HepG2 (cell line): ENCODE measurements around the gene BMERB1. TPM values are rescaled to one million over a fixed set of nuclear protein-coding genes. Genes with fewer than 3 reads are reported as not detected.

Experiments used
- AKNA ChIP-seq: sonication (generic); formaldehyde crosslinking; IDR thresholded peaks from 2 replicates; pipeline ENCODE4 v1.4.0; 2020; ENCODE audit warnings: missing genetic modification reagents, borderline replicate concordance
- ATF5 ChIP-seq: sonication (generic); formaldehyde crosslinking; IDR thresholded peaks from 2 replicates; pipeline ENCODE4 v1.4.0; 2020; ENCODE audit warnings: mild to moderate bottlenecking, low read depth, missing genetic modification reagents
- CBX5 ChIP-seq: sonication (generic); formaldehyde crosslinking; IDR thresholded peaks from 2 replicates; pipeline ENCODE4 v1.4.0; 2020; ENCODE audit warnings: missing genetic modification reagents, borderline replicate concordance
- ETV5 ChIP-seq: IDR thresholded peaks from 2 replicates; pipeline ENCODE4 v1.6.1; 2018; ENCODE audit warnings: missing biosample characterization, missing genetic modification reagents, inconsistent platforms, borderline replicate concordance
- HMGXB3 ChIP-seq: sonication (generic); formaldehyde crosslinking; IDR thresholded peaks from 2 replicates; pipeline ENCODE4 v1.4.0; 2020; ENCODE audit warnings: missing genetic modification reagents, borderline replicate concordance
- HNF4A ChIP-seq: sonication (generic); formaldehyde crosslinking; IDR thresholded peaks from 2 replicates; pipeline ENCODE4 v1.4.0; 2020; ENCODE audit warnings: missing genetic modification reagents
- JUND ChIP-seq: sonication (generic); formaldehyde crosslinking; IDR thresholded peaks from 2 replicates; pipeline ENCODE4 v1.8.0; 2022; ENCODE audit warnings: mild to moderate bottlenecking, missing genetic modification reagents
- KAT2B ChIP-seq: fragments of 150-350 bp; IDR thresholded peaks from 2 replicates; pipeline ENCODE4 v1.6.1; 2014; ENCODE audit warnings: low read depth, low read length, borderline replicate concordance
- MIER2 ChIP-seq: IDR thresholded peaks from 2 replicates; pipeline ENCODE4 v1.6.1; 2016; ENCODE audit warnings: missing biosample characterization, missing genetic modification reagents
- SMAD1 ChIP-seq: sonication (generic); formaldehyde crosslinking; IDR thresholded peaks from 2 replicates; pipeline ENCODE4 v1.4.0; 2020; ENCODE audit warnings: missing genetic modification reagents, low read depth, mild to moderate bottlenecking, borderline replicate concordance
- SP2 ChIP-seq: sonication (generic); formaldehyde crosslinking; IDR thresholded peaks from 2 replicates; pipeline ENCODE4 v1.5.1; 2020; ENCODE audit warnings: mild to moderate bottlenecking, missing genetic modification reagents
- ZBTB39 ChIP-seq: sonication (generic); formaldehyde crosslinking; IDR thresholded peaks from 2 replicates; pipeline ENCODE4 v1.5.0; 2020; ENCODE audit warnings: missing genetic modification reagents
- ZNF563 ChIP-seq: sonication (generic); formaldehyde crosslinking; IDR thresholded peaks from 2 replicates; pipeline ENCODE4 v1.8.0; 2022; ENCODE audit warnings: mild to moderate bottlenecking, moderate library complexity, missing genetic modification reagents
- ZNF670 ChIP-seq: sonication (generic); formaldehyde crosslinking; IDR thresholded peaks from 2 replicates; pipeline ENCODE4 v1.8.0; 2022; ENCODE audit warnings: mild to moderate bottlenecking, missing genetic modification reagents, borderline replicate concordance
- polyA plus RNA-seq, 8 experiments: library from polyadenylated mRNA; depleted of rRNA in 3 of 8; stranded (reverse) in 7 of 8; unstranded in 1 of 8; fragments of >200 nt; fragmentation: Illumina TruSeq in 4 of 8; extraction: Trizol in 4 of 8; gene quantifications; 2 replicates each; pipeline versions ENCODE4 v1.2.1 to v1.2.3, GENCODE V29; 2011 to 2016; ENCODE audit warnings: low read depth in 4 of 8, missing spikeins in 1 of 8, mixed read lengths in 1 of 8; ENCODE audit not compliant: insufficient read depth in 1 of 8
- total RNA-seq, 5 experiments: library from RNA; depleted of rRNA; stranded (reverse); fragments of >200 nt; fragmentation: Illumina TruSeq; extraction: Trizol; gene quantifications; 2 replicates each; pipeline ENCODE4 v1.2.3, GENCODE V29; 2016; ENCODE audit warnings: low read depth in 1 of 5

BMERB1 gene
- total and polyA plus RNA-seq, 2 of the 13 experiments (the other 11 are each of a cell fraction or from before 2014, with no cell fraction given): 1.4 TPM

- TF ChIP-seq HMGXB3 (CRISPR knock-in tag) (no peak), ATF5 (no peak), MIER2 (CRISPR knock-in tag) (no peak), HNF4A (CRISPR knock-in tag) (peak; percentile 80), AKNA (0 out of 2 replicates have a peak, but pooled peaks have one; percentile 51), JUND (CRISPR knock-in tag) (no peak; the same call in 1 of the 2 replicates), ZBTB39 (CRISPR knock-in tag) (no peak), CBX5 (CRISPR knock-in tag) (no peak), ZNF563 (CRISPR knock-in tag) (no peak), ETV5 (CRISPR knock-in tag) (0 out of 2 replicates have a peak, but pooled peaks have one; percentile 11), KAT2B (no peak), SMAD1 (no peak), SP2 (CRISPR knock-in tag) (no peak), ZNF670 (CRISPR knock-in tag) (no peak)
Observed at GRCh38 chr16:15572329-15573001, 138.1 kb downstream of the BMERB1 start (continued).
